Measurements from ENCODE around the gene IGDCC3.

- no peak for TF ChIP-seq POLR2A (IDR thresholded peaks at IDR 0.05)
- TF ChIP-seq CTCF (IDR thresholded peaks at IDR 0.05 in 8 of 11, conservative IDR thresholded peaks at IDR 0.05 in 3 of 11), result no peak
- TF ChIP-seq POLR2AphosphoS5 (IDR thresholded peaks at IDR 0.05), result no peak
Observed at GRCh38 chr15:65423150-65423975, 45.6 kb upstream of the IGDCC3 start.
